Hippocampal formation (tissue), 2 donors: ENCODE results near the gene HSCB.
"Not testable (repeated sequence)": the region's sequence is repeated elsewhere in the genome, so short reads cannot be mapped to it uniquely, and the experiment has no call there.

ENCODE experiments used
- DNase-seq, 2 donors: peaks; one replicate each; lab custom pipeline; 2025; lab: John Stamatoyannopoulos, UW

Gene HSCB

DNA sequence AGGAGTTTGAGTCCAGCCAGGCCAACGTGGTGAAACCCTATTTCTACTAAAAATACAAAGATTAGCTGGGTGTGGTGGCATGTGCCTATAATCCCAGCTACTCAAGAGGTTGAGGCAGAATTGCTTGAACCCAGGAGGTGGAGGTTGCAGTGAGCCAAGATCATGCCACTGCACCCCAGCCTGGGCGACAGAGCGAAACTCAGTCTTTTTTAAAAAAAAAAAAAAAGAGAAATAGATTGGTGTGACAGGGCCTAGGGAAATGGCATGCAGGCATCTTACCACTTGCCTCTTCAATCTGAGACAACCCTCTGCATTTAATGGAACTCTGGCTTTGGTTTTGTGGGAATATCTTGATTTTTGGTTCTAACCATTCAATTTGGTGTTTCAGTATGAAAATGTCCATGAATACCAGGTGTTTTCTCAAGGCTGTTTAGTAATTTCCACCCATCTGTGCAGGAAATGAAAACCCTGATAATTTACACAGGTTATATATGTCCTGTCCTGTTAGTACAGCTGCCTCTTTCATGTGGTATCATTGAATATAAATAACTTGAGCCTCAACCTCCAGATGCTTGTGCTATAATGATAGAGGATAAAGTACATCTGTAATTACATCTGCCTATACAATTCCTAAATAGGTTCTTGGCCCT, 50.1 kb downstream of the HSCB start:
- DNase-seq: no peak

DNA sequence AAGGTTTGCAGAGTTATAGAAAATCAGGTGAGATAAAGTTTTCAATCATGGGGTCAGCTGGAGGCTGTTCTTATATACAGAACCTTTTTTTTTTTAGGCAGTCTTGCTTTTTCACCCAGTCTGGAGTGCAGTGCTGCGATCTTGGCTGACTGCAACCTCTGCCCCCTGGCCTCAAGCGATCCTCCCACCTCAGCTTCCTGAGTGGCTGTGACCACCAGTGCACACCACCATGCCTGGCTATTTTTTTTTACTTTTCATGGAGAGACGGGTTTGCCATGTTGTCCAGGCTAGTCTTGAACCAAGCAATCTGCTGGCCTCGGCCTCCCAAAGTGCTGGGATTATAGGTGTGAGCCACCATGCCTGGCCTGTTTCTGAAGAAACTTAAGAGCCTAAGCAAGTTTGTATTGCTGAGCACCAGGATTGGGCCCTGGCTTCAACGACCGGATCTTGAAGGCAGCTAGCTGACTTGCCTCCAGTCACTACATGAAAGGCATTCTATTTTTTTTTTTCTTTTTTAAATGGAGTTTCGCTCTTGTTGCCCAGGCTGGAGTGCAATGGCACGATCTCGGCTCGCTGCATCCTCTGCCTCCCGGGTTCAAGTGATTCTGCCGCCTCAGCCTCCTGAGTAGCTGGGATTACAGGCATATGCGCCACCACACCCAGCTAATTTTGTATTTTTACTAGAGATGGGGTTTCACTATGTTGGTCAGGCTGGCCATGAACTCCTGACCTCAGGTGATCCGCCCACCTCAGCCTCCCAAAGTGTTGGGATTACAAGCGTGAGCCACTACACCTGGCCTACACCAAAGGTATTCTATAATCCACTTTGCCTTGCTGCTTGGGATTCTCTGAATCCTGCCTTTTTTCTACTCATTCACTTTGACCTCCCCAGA, 50.9 kb downstream of the HSCB start:
- no peak for DNase-seq

DNA sequence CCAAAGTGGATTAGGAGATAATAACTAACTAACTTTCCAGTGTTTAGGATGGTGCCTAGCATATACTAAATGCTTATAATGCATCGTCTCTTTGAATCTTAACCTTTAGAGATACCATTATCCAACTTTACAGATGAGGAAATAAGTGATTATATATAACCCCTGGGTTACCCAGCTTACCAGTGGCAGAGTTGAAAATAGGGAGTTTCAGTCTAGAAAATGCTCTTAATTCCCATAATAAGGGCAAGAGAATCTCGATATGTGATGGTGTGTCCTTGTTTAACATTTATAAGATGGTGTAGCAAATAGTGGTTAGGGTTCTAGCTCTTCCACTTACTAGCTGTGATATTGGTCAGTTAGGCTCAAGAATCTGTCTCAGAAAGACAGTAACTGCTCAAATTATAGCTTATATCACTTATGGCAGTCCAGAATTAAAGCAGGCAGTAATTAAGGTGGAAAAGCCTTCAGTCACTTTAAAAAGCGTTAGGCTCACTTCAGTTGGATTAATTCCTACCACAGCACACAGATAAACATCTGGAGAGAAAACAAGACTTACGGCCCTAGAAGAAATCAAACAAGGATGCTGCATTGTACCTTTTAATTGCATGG, 52.2 kb downstream of the HSCB start:
- DNase-seq: no peak

DNA sequence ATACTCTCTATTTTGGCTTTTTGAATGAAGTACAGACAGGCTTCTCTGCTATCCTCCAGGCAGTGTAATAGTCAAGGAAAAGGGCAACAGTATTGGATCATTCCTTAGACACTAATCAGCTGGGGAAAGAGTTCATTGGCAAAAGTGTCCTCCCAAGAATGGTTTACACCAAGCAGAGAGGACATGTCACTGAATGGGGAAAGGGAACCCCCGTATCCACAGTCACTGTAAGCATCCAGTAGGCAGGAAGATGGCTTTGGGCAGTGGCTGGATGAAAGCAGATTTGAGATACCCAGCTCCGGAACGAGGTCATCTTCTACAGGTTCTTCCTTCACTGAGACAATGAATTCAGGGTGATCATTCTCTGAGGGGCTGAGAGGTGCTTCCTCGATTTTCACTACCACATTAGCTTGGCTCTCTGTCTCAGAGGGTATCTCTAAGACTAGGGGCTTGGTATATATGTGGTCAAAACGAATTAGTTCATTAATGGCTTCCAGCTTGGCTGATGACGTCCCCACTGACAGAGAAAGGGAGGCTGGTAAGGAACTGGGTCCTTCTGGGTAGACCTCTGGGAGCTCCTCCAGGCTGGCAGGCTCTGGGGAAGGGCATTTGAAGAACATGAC, 53.3 kb downstream of the HSCB start:
- no peak for DNase-seq

DNA sequence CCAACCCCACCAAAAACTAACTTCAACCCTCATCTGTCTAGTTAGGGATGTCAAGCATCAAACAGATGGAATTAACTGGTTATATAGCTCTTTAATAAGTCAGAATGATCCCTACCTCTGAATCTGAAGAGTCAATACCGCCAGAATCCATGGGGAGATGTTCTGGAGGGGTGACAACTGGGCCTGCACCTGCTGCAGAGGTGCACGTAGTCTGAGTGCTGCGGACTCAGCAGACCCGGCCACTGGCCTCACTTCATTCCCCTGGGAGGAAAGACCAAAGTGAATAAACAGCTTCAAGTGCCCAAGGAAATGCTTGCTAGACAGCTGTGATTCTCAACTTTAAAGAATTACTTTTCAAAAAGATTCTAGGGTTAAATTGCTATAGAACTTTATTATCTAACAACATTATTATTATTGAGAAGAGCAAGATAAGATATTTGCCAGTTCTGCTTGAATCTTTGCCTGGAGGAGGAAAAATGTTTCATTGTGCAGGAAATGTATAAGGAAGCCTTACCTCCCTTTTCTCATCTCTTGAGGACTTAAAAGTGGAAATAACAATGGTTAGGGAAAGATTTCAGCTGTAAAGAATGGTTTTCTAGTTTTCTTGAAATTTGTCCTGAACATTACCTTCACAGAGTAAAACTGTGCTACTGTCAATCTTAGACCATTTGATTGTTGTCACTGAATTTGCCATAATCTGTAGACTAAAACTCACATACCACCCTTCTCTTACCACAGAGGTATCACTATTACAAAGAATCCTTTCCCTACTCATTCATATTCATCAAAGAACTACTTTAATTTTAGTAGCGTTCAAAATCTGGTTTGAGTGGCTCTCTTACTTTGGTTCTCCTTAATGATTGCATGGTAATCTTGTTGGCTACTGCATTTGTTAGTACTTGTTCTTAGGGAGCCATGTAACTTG, 54.4 kb downstream of the HSCB start:
- DNase-seq: no peak

DNA sequence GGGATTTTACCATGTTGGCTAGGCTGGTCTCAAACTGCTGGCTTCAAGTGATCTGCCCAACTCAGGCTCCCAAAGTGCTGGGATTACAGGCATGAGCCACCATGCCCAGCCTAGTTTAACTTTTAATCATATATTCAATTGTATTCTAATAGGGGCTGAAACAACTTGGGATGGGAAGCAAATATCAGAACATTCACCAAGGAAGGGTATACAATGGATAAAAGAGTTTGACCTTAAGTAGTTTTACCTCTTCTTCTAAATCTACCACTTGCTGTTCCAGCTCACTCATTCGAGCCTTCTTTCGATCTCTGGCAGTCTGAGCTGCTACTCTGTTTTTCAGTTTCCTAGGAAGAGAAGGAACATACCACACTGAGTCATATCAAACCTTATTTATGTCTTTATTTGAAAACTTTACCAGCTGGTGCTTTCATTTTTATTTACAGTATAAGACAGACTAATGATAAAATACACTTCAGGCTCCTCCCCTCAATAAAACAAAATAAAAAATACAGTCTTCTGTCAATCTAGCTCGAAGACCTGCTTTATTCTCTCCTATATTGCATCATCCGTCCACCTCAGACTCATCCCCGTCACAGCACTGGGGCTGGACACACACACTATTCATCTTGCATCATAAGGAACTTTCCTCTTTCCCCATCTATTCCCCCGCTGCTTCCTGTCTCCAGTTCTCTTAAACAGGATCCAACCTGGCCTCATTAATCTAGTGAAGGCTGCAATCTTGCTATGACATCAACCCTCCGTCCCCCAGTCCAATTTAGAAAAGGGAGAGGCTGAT, 57.2 kb downstream of the HSCB start:
- no peak for DNase-seq

DNA sequence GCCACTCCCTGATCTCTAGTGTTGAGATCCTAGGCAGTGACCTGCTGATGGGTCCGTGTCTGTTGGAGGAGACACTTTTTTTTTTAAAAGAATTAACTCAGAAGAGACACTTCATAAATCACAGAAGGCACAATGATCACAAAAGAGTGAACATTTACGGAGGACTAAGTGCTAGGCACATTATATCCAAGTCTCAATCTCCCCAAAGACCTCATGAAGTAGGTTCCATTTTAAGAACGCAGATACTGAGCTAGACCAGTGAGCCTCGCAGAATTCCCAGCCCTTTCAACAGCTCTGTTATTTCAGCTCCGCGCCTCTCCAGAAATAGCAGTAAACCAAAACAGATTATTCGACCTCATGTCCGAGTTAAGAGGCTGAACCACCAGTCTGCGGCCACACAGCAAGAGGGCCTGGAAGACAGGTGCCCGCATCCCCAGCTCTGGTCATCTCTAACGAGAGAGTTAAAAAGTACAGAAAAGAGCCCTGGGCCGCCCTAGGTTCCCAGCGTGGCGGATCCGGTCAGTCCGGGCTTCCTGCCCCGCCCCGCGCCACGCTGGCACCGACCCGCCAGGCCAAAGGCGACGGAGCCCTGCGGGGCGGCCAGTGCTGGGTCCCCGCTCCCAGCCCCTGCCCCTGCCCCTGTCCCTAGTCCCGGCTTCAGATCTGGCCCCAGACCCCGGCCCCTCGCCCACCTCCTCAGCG, 57.9 kb downstream of the HSCB start:
- DNase-seq: peak in 1 of 2 donors; percentile 55

DNA sequence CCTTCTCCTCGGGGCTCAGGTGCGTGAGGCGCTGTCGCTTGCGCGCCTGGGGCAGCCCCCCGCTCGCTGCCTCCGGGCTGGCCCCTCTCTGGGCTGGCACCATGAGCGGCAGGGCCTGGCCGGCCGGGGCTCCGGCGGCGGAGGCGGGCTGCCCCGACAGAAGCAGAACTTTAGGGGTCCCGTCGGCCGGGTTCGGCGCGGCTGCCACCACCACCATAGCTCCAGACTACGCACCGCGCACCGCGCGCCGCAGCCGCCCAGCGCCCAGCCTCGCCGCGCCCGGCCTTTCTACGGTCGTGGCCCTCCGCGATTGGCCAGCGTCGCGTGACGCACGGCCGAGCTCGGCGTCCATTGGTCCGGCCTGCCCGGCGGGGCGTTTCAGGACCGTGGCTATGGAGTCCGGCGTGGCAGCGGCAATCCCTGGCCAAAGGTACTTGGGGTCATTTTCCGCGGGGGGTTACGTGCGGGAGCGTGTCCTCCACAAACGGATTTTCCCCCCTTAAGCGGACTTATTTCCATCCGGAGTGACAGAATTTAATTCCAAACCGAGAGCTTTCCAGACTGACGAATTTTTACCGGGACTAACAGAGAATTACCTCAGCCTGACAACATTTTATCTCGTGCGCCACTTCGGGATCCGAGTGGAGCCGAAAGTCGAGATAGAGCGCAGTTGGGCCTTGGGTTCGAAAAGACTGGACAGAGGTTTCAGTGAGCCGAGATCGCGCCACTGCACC, 58.6 kb downstream of the HSCB start, which contains the start of gene XBP1:
XBP1 (minus strand) TSS at position 262 of the 734 bp plus-strand sequence.
- DNase-seq: peak; percentile 90 to 92

DNA sequence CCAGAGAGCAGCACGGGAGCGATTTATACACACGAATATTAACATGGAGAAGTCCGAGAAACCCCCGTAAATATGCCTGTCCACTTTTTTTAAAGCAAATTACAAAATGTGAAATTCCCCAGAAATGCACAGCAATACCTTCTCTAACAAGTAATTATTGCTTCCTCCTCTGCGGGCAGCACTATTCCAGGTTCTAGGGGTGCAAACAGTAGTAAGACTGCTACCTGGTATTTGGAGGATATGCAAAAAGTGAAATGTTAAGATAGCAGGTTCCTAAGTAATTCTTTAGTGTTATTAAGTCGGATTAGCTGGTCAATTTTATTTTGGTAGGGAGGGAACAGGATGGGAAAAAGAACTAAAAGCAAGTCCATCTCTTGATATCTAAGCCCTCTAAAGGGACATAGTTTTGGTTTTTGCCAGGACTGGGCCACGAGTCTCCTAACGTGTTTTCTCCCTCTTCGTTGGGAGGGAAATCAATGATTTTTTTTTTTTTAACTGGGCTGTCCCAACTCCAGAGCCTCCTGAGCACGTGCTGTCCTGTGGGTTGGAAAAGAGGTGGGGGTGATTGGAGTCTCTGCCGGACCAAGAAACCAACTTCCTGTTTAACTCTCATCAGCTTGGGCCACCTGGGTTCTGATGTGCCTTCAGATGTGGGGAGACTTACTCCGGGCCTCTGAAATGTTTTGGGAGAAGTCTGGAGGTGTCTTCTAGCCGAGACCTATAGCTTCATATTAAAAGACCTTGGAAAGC, 60.2 kb downstream of the HSCB start:
- no peak for DNase-seq

DNA sequence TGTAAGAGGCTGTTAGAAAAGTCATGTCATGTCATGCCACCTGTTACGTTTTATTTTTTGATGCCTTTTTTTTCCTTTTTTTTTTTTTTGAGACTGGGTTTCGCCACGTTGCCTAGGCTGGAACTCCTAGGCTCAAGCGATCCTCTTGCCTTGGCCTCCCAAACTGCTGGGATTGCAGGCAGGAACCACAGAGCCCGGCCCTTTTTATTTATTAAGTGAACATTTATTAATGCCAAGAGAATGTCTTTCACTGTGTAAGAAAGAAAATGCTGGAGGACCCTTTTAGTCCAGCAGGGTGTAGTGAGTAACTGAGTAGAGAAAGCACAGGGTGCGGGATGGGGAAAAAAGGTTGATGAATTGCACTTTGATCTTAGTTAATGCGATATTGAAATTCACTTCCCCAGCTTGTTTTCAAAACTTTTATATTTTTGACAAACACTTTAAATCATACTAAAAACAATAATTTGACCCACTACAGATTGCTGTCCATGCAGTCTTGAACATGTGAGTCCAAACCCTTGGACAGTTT, 60.8 kb downstream of the HSCB start:
- no peak for DNase-seq

DNA sequence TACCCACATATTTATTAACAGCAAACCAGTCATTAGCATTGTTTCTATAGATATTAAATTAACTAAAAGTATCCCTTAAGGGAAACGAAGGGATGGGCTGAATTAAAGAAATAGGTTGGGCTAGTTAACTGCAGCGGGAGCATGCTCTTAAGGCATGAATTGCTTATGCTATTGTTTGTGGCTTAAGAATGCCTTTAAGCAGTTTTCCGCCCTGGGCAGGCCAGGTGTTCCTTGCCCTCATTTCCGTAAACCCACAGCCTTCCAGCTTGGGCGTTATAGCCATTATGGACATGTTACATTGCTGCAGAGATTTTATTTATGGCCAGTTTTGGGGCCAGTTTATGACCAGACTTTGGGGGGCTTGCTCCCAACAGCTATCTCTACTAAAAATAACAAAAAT, 63.6 kb downstream of the HSCB start:
- DNase-seq: not testable (repeated sequence)
